NT2/D1 (cell line): ENCODE data around the gene GRIN3B.

Experiments
- SUZ12 ChIP-seq: IDR thresholded peaks from 2 replicates; pipeline ENCODE4 v1.6.1; 2011; ENCODE audit not compliant: insufficient read length, insufficient read depth; ENCODE audit errors: extremely low read depth
- YY1 ChIP-seq: IDR thresholded peaks from 2 replicates; pipeline ENCODE4 v1.6.1; 2011; ENCODE audit not compliant: insufficient read length, insufficient read depth
- ZNF274 ChIP-seq: IDR thresholded peaks from 2 replicates; pipeline ENCODE4 v1.6.1; 2011; ENCODE audit warnings: mild to moderate bottlenecking, low read depth, low read length

DNA sequence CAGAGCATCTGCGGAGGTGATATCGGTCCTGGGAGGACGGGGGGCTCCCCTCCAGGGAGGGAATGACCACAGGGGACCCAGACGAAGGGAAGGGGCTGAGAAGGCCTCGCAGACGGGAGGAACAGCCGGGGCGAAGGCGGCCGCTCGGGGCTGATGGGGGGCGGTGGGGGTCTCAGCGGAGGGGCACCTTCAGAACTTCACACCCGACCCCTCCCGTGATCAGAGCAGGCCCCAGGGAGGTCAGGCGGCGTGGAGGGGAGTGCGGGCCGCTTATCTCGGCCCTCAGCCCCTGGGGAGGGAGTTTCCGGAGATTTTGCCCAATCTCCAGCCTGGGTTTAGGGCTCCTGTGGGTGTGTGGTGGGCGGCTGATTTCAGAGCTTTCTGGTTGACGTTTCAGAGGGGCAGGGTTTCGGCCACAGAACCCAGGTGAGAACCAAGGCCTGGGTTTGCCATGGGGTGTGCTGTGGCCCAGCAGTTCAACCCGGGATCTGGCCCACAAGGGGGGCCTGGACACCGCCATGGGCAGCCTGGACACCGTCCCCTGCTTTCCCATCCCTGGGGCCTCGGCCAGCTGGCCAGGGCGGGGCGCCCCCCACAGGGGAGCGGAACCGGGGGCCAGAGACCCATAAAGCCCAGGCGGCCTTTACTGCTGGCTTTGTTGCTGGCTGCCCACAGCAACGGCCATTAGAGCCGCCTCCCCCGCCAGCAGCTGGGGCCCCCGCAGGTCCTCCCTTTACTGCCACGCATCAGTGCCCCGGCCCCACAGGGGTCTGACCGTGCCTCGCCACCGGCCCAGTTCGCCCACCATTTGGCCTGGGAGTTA, 45.3 kb upstream of the GRIN3B start:
- TF ChIP-seq YY1 (no peak), ZNF274 (no peak), SUZ12 (no peak)
